HG02938 (cell line): ENCODE results near the gene DNASE1L1.
"Not testable (repeated sequence)": the region's sequence is repeated elsewhere in the genome, so short reads cannot be mapped to it uniquely, and the experiment has no call there.

Experiments used
- ATAC-seq: cut with Tn5 transposase; IDR thresholded peaks from one replicate; pipeline ENCODE4 v1.9.1; 2021; ENCODE audit warnings: mild to moderate bottlenecking, moderate library complexity; ENCODE audit not compliant: unreplicated experiment

The DNASE1L1 gene

GRCh38 chrX:154408659-154409221 is 314 bp downstream of the DNASE1L1 start:
- ATAC-seq: no peak

GRCh38 chrX:154404625-154405192 is 4.3 kb downstream of the DNASE1L1 start:
- no peak for ATAC-seq

- no peak for ATAC-seq
Observed at GRCh38 chrX:154403858-154404257, 5.2 kb downstream of the DNASE1L1 start.

- ATAC-seq: no peak
Observed at GRCh38 chrX:154403192-154403591, 5.9 kb downstream of the DNASE1L1 start.

GRCh38 chrX:154402622-154403127 is 6.4 kb downstream of the DNASE1L1 start:
- ATAC-seq: no peak

- ATAC-seq: no peak
Observed at GRCh38 chrX:154401918-154402621, 7.0 kb downstream of the DNASE1L1 start.

- no peak for ATAC-seq
Observed at GRCh38 chrX:154401045-154401799, 7.8 kb downstream of the DNASE1L1 start.

- ATAC-seq: not testable (repeated sequence)
Observed at GRCh38 chrX:154400369-154400817, 8.7 kb downstream of the DNASE1L1 start.

- ATAC-seq: no peak
Observed at GRCh38 chrX:154399527-154400368, 9.3 kb downstream of the DNASE1L1 start.

- ATAC-seq: peak; percentile 10
Observed at GRCh38 chrX:154398668-154399526, 10.2 kb downstream of the DNASE1L1 start.

- ATAC-seq: peak; percentile 65
Observed at GRCh38 chrX:154397888-154398667, 11.0 kb downstream of the DNASE1L1 start, which contains the start of gene RPL10. TSS of gene RPL10 (plus strand) at chrX:154398377. CDS start at chrX:154398520, 143 bp downstream.

- peak; percentile 31 for ATAC-seq
Observed at GRCh38 chrX:154396973-154397887, 11.8 kb downstream of the DNASE1L1 start.

- not testable (repeated sequence) for ATAC-seq
Observed at GRCh38 chrX:154396363-154396762, 12.7 kb downstream of the DNASE1L1 start.

- peak; percentile 58 for ATAC-seq
Observed at GRCh38 chrX:154389812-154390747, 19.0 kb downstream of the DNASE1L1 start.

- ATAC-seq: peak; percentile 20
Observed at GRCh38 chrX:154388649-154389048, 20.4 kb downstream of the DNASE1L1 start.

GRCh38 chrX:154388094-154388493 is 21.0 kb downstream of the DNASE1L1 start:
- not testable (repeated sequence) for ATAC-seq
